SU-DHL-6 (cell line): Measurements from ENCODE around the gene OR2T27.

Source experiments
- H2AFZ ChIP-seq: fragments of 200-600 bp; sonication (generic); 2 replicates; pipeline ENCODE4 v1.6.1; 2014; ENCODE audit warnings: low read depth, mild to moderate bottlenecking, moderate library complexity, mixed read lengths, antibody characterized with exemption, low read length; ENCODE audit not compliant: severe bottlenecking
- H3F3A ChIP-seq: fragments of 200-600 bp; shearing (Covaris generic); 2 replicates; pipeline ENCODE4 v1.6.0; 2016; ENCODE audit warnings: antibody characterized with exemption, mild to moderate bottlenecking; ENCODE audit not compliant: insufficient read depth
- H3K27ac ChIP-seq: fragments of 200-600 bp; sonication (generic); 2 replicates; pipeline ENCODE4 v1.5.1; 2016; ENCODE audit warnings: low read depth, mild to moderate bottlenecking, low read length, moderate library complexity, mixed read lengths
- H3K27me3 ChIP-seq: fragments of 200-600 bp; sonication (generic), shearing (Covaris generic); 2 replicates; pipeline ENCODE4 v1.6.0; 2014; ENCODE audit warnings: mild to moderate bottlenecking, low read length
- H3K36me3 ChIP-seq: fragments of 200-600 bp; sonication (generic); 2 replicates; pipeline ENCODE4 v1.6.1; 2014; ENCODE audit warnings: mild to moderate bottlenecking, low read length, mixed read lengths
- H3K4me2 ChIP-seq: fragments of 300-600, 200-600 bp; shearing (Covaris generic), sonication (generic); 2 replicates; pipeline ENCODE4 v1.6.0; 2014; ENCODE audit warnings: low read length, low read depth, mild to moderate bottlenecking; ENCODE audit not compliant: poor library complexity, severe bottlenecking
- H3K4me3 ChIP-seq: fragments of 200-600 bp; sonication (generic); 2 replicates; pipeline ENCODE4 v1.5.1; 2014; ENCODE audit warnings: antibody characterized with exemption, low read length, mild to moderate bottlenecking, mixed read lengths; ENCODE audit not compliant: insufficient read depth, poor library complexity, severe bottlenecking
- H3K79me2 ChIP-seq: fragments of 200-600 bp; sonication (generic); 2 replicates; pipeline ENCODE4 v1.6.1; 2014; ENCODE audit warnings: mild to moderate bottlenecking, low read length, moderate library complexity; ENCODE audit not compliant: insufficient read depth
- H3K9ac ChIP-seq: fragments of 200-600 bp; sonication (generic); 2 replicates; pipeline ENCODE4 v1.7.0; 2014; ENCODE audit warnings: mild to moderate bottlenecking, low read length
- H3K9me2 ChIP-seq: fragments of 200-600 bp; sonication (generic); replicated peaks from 2 replicates; pipeline ENCODE4 v1.6.1; 2014; ENCODE audit warnings: low read length; ENCODE audit not compliant: insufficient read depth
- H3K9me3 ChIP-seq: fragments of 200-600 bp; sonication (generic); 2 replicates; pipeline ENCODE4 v1.6.1; 2014; ENCODE audit warnings: low read length, mixed read lengths; ENCODE audit not compliant: insufficient read depth
- H4K20me1 ChIP-seq: fragments of 200-600 bp; sonication (generic); 2 replicates; pipeline ENCODE4 v1.6.1; 2014; ENCODE audit warnings: low read depth, mild to moderate bottlenecking, antibody characterized with exemption, low read length, moderate library complexity, mixed read lengths
- EZH2phosphoT487 ChIP-seq: fragments of 200-600 bp; sonication (generic), shearing (Covaris generic); conservative IDR thresholded peaks from 2 replicates; pipeline ENCODE4 v1.6.1; 2018; ENCODE audit warnings: mild to moderate bottlenecking, antibody characterized with exemption, low read length, moderate library complexity, mixed read lengths
- TF ChIP-seq, protein P1 (sequence below): fragments of 200-600 bp; sonication (generic); IDR thresholded peaks from one replicate; pipeline ENCODE4 v1.5.1; 2017; ENCODE audit warnings: antibody characterized with exemption, mild to moderate bottlenecking, low read length, moderate library complexity; ENCODE audit not compliant: insufficient read depth, poor library complexity, severe bottlenecking

Gene OR2T27

GRCh38 chr1:248699099-248699498, 43.8 kb upstream of the OR2T27 start:
- Histone ChIP-seq H3K4me2 (no peak overlapping the region), H3K9me2 (no peaks in the 10 kb centered on the region), H4K20me1 (no peaks in the 10 kb centered on the region; the same call in 1 of the 2 replicates), H3K36me3 (no peaks in the 10 kb centered on the region), H3K9me3 (no peaks in the 10 kb centered on the region), H3F3A (no peaks in the 10 kb centered on the region), H3K79me2 (no peaks in the 10 kb centered on the region), H3K27me3 (no peaks in the 10 kb centered on the region), H3K27ac (no peak overlapping the region), H3K9ac (no peak overlapping the region), H3K4me3 (no peak overlapping the region), H2AFZ (no peak overlapping the region)
- TF ChIP-seq, protein P1, sequence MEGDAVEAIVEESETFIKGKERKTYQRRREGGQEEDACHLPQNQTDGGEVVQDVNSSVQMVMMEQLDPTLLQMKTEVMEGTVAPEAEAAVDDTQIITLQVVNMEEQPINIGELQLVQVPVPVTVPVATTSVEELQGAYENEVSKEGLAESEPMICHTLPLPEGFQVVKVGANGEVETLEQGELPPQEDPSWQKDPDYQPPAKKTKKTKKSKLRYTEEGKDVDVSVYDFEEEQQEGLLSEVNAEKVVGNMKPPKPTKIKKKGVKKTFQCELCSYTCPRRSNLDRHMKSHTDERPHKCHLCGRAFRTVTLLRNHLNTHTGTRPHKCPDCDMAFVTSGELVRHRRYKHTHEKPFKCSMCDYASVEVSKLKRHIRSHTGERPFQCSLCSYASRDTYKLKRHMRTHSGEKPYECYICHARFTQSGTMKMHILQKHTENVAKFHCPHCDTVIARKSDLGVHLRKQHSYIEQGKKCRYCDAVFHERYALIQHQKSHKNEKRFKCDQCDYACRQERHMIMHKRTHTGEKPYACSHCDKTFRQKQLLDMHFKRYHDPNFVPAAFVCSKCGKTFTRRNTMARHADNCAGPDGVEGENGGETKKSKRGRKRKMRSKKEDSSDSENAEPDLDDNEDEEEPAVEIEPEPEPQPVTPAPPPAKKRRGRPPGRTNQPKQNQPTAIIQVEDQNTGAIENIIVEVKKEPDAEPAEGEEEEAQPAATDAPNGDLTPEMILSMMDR: no peak

DNA sequence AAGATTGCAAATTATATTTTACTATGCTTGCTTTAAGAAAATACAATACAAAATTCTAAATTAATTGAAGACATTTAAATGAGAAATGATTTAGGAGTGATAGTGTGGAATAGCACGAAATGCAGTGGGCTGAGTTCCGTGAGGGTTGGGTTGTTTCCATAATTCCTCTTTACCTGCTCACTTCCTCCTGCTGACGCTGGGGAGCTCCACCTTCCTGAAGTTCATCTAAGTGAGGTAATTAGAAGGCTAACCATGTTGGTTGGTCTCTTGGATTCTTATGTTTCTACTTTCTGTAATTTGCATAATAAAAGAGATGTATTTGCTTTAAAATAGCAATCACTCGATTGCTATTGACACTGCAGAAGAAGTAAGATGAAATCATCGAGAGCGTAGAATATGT, 42.6 kb upstream of the OR2T27 start:
- H3K4me3 ChIP-seq: no peak overlapping the region
- no peak overlapping the region for H3K9ac ChIP-seq
- H3K79me2 ChIP-seq: no peaks in the 10 kb centered on the region
- H2AFZ ChIP-seq: no peak overlapping the region
- TF ChIP-seq, protein P1: no peak
- TF ChIP-seq EZH2phosphoT487: no peak
- no peak overlapping the region for H3K27ac ChIP-seq
- no peak overlapping the region for H3K4me2 ChIP-seq
- no peaks in the 10 kb centered on the region for H3K27me3 ChIP-seq
- H3K9me2 ChIP-seq: no peaks in the 10 kb centered on the region
- no peaks in the 10 kb centered on the region; the same call in 1 of the 2 replicates for H4K20me1 ChIP-seq
- no peaks in the 10 kb centered on the region for H3K36me3 ChIP-seq
- no peaks in the 10 kb centered on the region for H3F3A ChIP-seq
- no peaks in the 10 kb centered on the region for H3K9me3 ChIP-seq

DNA sequence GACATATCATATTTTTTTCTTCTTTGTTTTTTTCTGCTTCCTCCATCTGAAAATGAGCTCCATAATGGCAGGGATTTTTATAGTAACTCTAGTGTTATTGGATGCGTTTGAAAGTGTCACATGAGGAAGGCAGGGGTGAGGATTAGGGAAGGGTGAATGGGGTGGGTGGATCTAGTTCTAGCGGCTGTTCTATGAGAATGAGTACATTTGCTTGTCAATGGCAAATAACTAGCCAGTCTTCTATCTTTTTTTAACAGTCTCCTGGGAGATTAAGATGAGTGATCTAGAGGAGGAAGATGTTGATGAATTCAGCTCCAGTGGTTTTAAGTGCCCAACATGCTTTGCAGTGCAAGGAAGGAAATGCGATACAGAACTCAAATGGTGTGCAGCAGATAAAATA, 41.4 kb upstream of the OR2T27 start:
- Histone ChIP-seq H3K27ac (no peak overlapping the region), H2AFZ (no peak overlapping the region), H3K4me3 (no peak overlapping the region), H3K9me3 (no peaks in the 10 kb centered on the region), H3K27me3 (no peaks in the 10 kb centered on the region), H3K4me2 (no peak overlapping the region), H3F3A (no peaks in the 10 kb centered on the region), H3K9me2 (no peaks in the 10 kb centered on the region), H3K9ac (no peak overlapping the region), H3K79me2 (no peaks in the 10 kb centered on the region), H3K36me3 (no peaks in the 10 kb centered on the region), H4K20me1 (no peaks in the 10 kb centered on the region; the same call in 1 of the 2 replicates)
- TF ChIP-seq, protein P1: no peak
- no peak for TF ChIP-seq EZH2phosphoT487
